ENCODE data around the gene SLC16A5. TPM values are rescaled to one million over a fixed set of nuclear protein-coding genes. Genes with fewer than 3 reads are reported as not detected.

SLC16A5 gene
- total RNA-seq, 4 donors from 2014 or later: 4.1 to 17.5 (median 12.1) TPM; not detected in 1

- Histone ChIP-seq H3K9me3 (no peaks in the 10 kb centered on the region), H3K27ac (no peak overlapping the region), H3K4me3 (no peak overlapping the region), H3K27me3 (no peaks in the 10 kb centered on the region), H3K4me1 (peaks cover 0 to 5% of the 10 kb centered on the region in 2 donors), H3K36me3 (no peaks in the 10 kb centered on the region)
- intact Hi-C loops (cut with DNase I; ENCODE audit: low total_unique reads): no loop called here
- DNase-seq: no peak
- TF ChIP-seq CTCF (IDR thresholded peaks at IDR 0.05) (no peak), POLR2A (IDR thresholded peaks at IDR 0.05) (no peak)
Measured at GRCh38 chr17:75078284-75079022, 9.3 kb upstream of the SLC16A5 start.

- intact Hi-C loops (cut with DNase I; ENCODE audit: low total_unique reads): no loop called here
- no peaks in the 10 kb centered on the region for H3K27me3 ChIP-seq
- no peak overlapping the region for H3K27ac ChIP-seq
- no peak overlapping the region for H3K4me3 ChIP-seq
- no peak for TF ChIP-seq CTCF (IDR thresholded peaks at IDR 0.05)
- TF ChIP-seq POLR2A (IDR thresholded peaks at IDR 0.05): no peak
- H3K9me3 ChIP-seq: no peaks in the 10 kb centered on the region
- no peaks in the 10 kb centered on the region for H3K36me3 ChIP-seq
- H3K4me1 ChIP-seq: peaks cover 0 to 5% of the 10 kb centered on the region in 2 donors
- DNase-seq: no peak
Measured at GRCh38 chr17:75079023-75079373, 8.8 kb upstream of the SLC16A5 start.

GRCh38 chr17:75081611-75082540 is 5.9 kb upstream of the SLC16A5 start:
- intact Hi-C loops (cut with DNase I; ENCODE audit: low total_unique reads): no loop called here

GRCh38 chr17:75082683-75083082 is 5.1 kb upstream of the SLC16A5 start:
- H3K4me3 ChIP-seq: no peak overlapping the region
- no peak overlapping the region for H3K27ac ChIP-seq
- intact Hi-C loops (cut with DNase I; ENCODE audit: low total_unique reads): no loop called here
- TF ChIP-seq POLR2A (IDR thresholded peaks at IDR 0.05) (no peak), CTCF (IDR thresholded peaks at IDR 0.05) (no peak)
- H3K36me3 ChIP-seq: no peaks in the 10 kb centered on the region
- no peaks in the 10 kb centered on the region for H3K9me3 ChIP-seq
- DNase-seq: no peak
- no peaks in the 10 kb centered on the region for H3K4me1 ChIP-seq
- no peaks in the 10 kb centered on the region for H3K27me3 ChIP-seq

More at GRCh38 chr17:75081611-75082540, 5.9 kb upstream of the SLC16A5 start:
- no peak for DNase-seq
- TF ChIP-seq CTCF (IDR thresholded peaks at IDR 0.05) (no peak), POLR2A (IDR thresholded peaks at IDR 0.05) (no peak)
- no peaks in the 10 kb centered on the region for H3K9me3 ChIP-seq
- no peak overlapping the region for H3K27ac ChIP-seq
- peaks cover 0 to 4% of the 10 kb centered on the region in 2 donors for H3K4me1 ChIP-seq
- H3K36me3 ChIP-seq: no peaks in the 10 kb centered on the region
- no peaks in the 10 kb centered on the region for H3K27me3 ChIP-seq
- H3K4me3 ChIP-seq: no peak overlapping the region
